ENCODE measurements around the gene CCNB3. TPM values are rescaled to one million over a fixed set of nuclear protein-coding genes. Genes with fewer than 3 reads are reported as not detected.
A peak's percentile ranks its signal among the peaks of the same experiment; 100 is the strongest.

CCNB3 gene
- polyA plus RNA-seq (2011; rRNA removed): 2.8 and 4.2 TPM in 2 replicates
- 1.4 and 2.1 TPM in 2 replicates for polyA plus RNA-seq (2012; cell fraction: cytosol; rRNA removed)
- 5.0 and 7.4 TPM in 2 replicates for polyA plus RNA-seq (2012; cell fraction: nucleus; rRNA removed)
- polyA plus RNA-seq (2017; fragmentation: RNase III; extraction: RNeasy Plus Mini Kit Qiagen cat#74134 plus additional on column Dnase treatment): 1.3 to 1.9 TPM (median 1.5 TPM) in 3 replicates
- polyA minus RNA-seq (2011; rRNA and poly(A)+ RNA removed): 1.7 and 2.3 TPM in 2 replicates

- ChIA-PET CTCF (interaction anchor here (0.7 to 1.2 kb wide), 3 partner anchors 11 to 282 kb away, joined by 3 to 5 read pairs (median 4); partner anchors contain the start of gene CLCN5), POLR2A (no interaction called here)
- DNase-seq (ENCODE audit: low read depth in 1 of 2, low spot score in 1 of 2): peak; percentile 46 to 84
- Histone ChIP-seq H3K4me1 (no peaks in the 10 kb centered on the region), H3K27ac (peak within 1 kb of the TSS; percentile 71 to 85), H3K9me3 (no peaks in the 10 kb centered on the region), H3K4me3 (peak within 1 kb of the TSS; percentile 48), H3K4me2 (peak within 1 kb of the TSS; percentile 69)
- FAIRE-seq: peak; percentile 13
- ATAC-seq: peak; percentile 98 to 99
- 3% methylated on average over 14 of the region's 19 CpGs for WGBS (ENCODE audit: missing lambda C conversion rate)
- TF ChIP-seq MAX (IDR thresholded peaks at IDR 0.05) (peak; percentile 76), RARB (CRISPR knock-in tag; IDR thresholded peaks at IDR 0.05) (no peak), POLR2A (IDR thresholded peaks at IDR 0.05; ENCODE audit: low read length) (peak; percentile 44), ESRRA (IDR thresholded peaks at IDR 0.05; ENCODE audit: borderline replicate concordance, low read length) (no peak), USF2 (IDR thresholded peaks at IDR 0.05) (peak; percentile 86), MAFK (IDR thresholded peaks at IDR 0.05; ENCODE audit: partially characterized antibody) (no peak), PHF8 (IDR thresholded peaks at IDR 0.05; ENCODE audit: borderline replicate concordance, low read depth) (no peak), CEBPB (IDR thresholded peaks at IDR 0.05) (no peak), ZNF302 (CRISPR knock-in tag; IDR thresholded peaks at IDR 0.05) (no peak), GATA3 (IDR thresholded peaks at IDR 0.05; ENCODE audit: borderline replicate concordance) (no peak; the same call in 1 of the 2 replicates), ZSCAN20 (CRISPR knock-in tag; IDR thresholded peaks at IDR 0.05) (no peak), RNF2 (IDR thresholded peaks at IDR 0.05; ENCODE audit: borderline replicate concordance, low read depth) (no peak), FOSL2 (IDR thresholded peaks at IDR 0.05) (no peak), FOSL2 (CRISPR knock-in tag; IDR thresholded peaks at IDR 0.05) (no peak), NPAS2 (CRISPR knock-in tag; IDR thresholded peaks at IDR 0.05; ENCODE audit: borderline replicate concordance) (no peak), EP300 (IDR thresholded peaks at IDR 0.05) (no peak), HOXB5 (CRISPR knock-in tag; IDR thresholded peaks at IDR 0.05) (no peak), SMC3 (IDR thresholded peaks at IDR 0.05) (peak; percentile 23; the same call in 1 of the 3 replicates), RFX5 (IDR thresholded peaks at IDR 0.05) (no peak), MYC (IDR thresholded peaks at IDR 0.05; ENCODE audit: borderline replicate concordance, low read length) (no peak), FOXS1 (CRISPR knock-in tag; IDR thresholded peaks at IDR 0.05) (no peak), SREBF2 (IDR thresholded peaks at IDR 0.05) (no peak), HDAC2 (IDR thresholded peaks at IDR 0.05) (no peak), CHD2 (IDR thresholded peaks at IDR 0.05; ENCODE audit: low read length, partially characterized antibody) (no peak), JUNB (IDR thresholded peaks at IDR 0.05) (no peak), ELK1 (IDR thresholded peaks at IDR 0.05; ENCODE audit: low read depth, low read length) (no peak), CTCF (IDR thresholded peaks at IDR 0.05) (peak; percentile 47), PBX3 (IDR thresholded peaks at IDR 0.05) (no peak), TFCP2L1 (CRISPR knock-in tag; IDR thresholded peaks at IDR 0.05) (no peak), FOSB (CRISPR knock-in tag; IDR thresholded peaks at IDR 0.05) (no peak), ZFP36 (IDR thresholded peaks at IDR 0.05; ENCODE audit: borderline replicate concordance, partially characterized antibody) (no peak), CBX8 (IDR thresholded peaks at IDR 0.05) (no peak), HOXB13 (CRISPR knock-in tag; IDR thresholded peaks at IDR 0.05; ENCODE audit: low read depth) (no peak), BCL3 (IDR thresholded peaks at IDR 0.05) (no peak), EHMT2 (IDR thresholded peaks at IDR 0.05; ENCODE audit: low read depth) (no peak), HEYL (CRISPR knock-in tag; IDR thresholded peaks at IDR 0.05) (no peak), HOXA7 (CRISPR knock-in tag; IDR thresholded peaks at IDR 0.05) (no peak), RCOR1 (IDR thresholded peaks at IDR 0.05; ENCODE audit: low read depth, low read length) (no peak), CHD4 (IDR thresholded peaks at IDR 0.05; ENCODE audit: borderline replicate concordance) (no peak)
Observed at GRCh38 chrX:50204364-50204899, at the start of gene CCNB3. CCNB3 (plus strand) TSS chrX:50204765; CDS start chrX:50285164, 80,399 bp downstream.

All from A549 (cell line).